K562 (cell line): Measurements from ENCODE around the gene NPAS3.

Source experiments
- POLR2AphosphoS5 ChIP-seq: IDR thresholded peaks from 2 replicates; pipeline ENCODE4 v1.6.1; 2011; ENCODE audit warnings: mild to moderate bottlenecking, low read depth, low read length, moderate library complexity; ENCODE audit not compliant: control insufficient read depth, insufficient read depth
- SMAD1 ChIP-seq: fragments of 150-350 bp; IDR thresholded peaks from 2 replicates; pipeline ENCODE4 v1.6.1; 2014; ENCODE audit warnings: low read length, low read depth; ENCODE audit not compliant: partially characterized antibody

- no peak for TF ChIP-seq POLR2AphosphoS5
- no peak for TF ChIP-seq SMAD1
Observed at GRCh38 chr14:32934881-32935633, 3.6 kb upstream of the NPAS3 start.
